PC-3 (cell line): ENCODE measurements around the gene RAI1. TPM values are rescaled to one million over a fixed set of nuclear protein-coding genes. Genes with fewer than 3 reads are reported as not detected.

Experiments
- ATAC-seq: fragments of 200-7000 bp; cut with Tn5 transposase; 2 replicates; pipeline ENCODE4 v1.9.1; 2020; ENCODE audit warnings: mild to moderate bottlenecking, moderate library complexity
- BruUV-seq: library from RNA; stranded (reverse); fragments of 400-500 nt; replicated peaks from 2 replicates; lab custom pipeline; 2021; lab: Mats Ljungman, UMichigan
- CTCF ChIA-PET: fragments of 300-600 bp; sonication (Branson Sonifier 250); formaldehyde crosslinking; loops from one replicate; lab custom pipeline; 2022; ENCODE audit warnings: antibody characterized with exemption; lab: Charles Lee
- POLR2A ChIA-PET: fragments of 300-600 bp; sonication (Branson Sonifier 250); formaldehyde crosslinking; loops from one replicate; lab custom pipeline; 2022; ENCODE audit warnings: antibody characterized with exemption; ENCODE audit not compliant: unreplicated experiment; lab: Charles Lee
- DNase-seq: peaks from one replicate; pipeline ENCODE4 v3.0.0-alpha.2; 2015
- H2AFZ ChIP-seq: fragments of 300-600 bp; sonication (generic); 2 replicates; pipeline ENCODE4 v1.6.0; 2016; ENCODE audit warnings: antibody characterized with exemption, low read length
- H3F3A ChIP-seq: fragments of 300-600 bp; sonication (generic); one replicate; pipeline ENCODE4 v1.6.0; 2017; ENCODE audit warnings: antibody characterized with exemption, low read length, control low read depth, mild to moderate bottlenecking; ENCODE audit not compliant: unreplicated experiment
- H3K27ac ChIP-seq: fragments of 300-600 bp; sonication (generic); 2 replicates; pipeline ENCODE4 v1.5.1; 2016; ENCODE audit warnings: mild to moderate bottlenecking, low read length
- H3K27me3 ChIP-seq: fragments of 300-600 bp; sonication (generic); 2 replicates; pipeline ENCODE4 v1.6.1; 2016; ENCODE audit warnings: low read length, mixed read lengths
- H3K36me3 ChIP-seq: fragments of 300-600 bp; sonication (generic); 2 replicates; pipeline ENCODE4 v1.6.1; 2016; ENCODE audit warnings: low read depth, mixed run types, low read length, mixed read lengths
- H3K4me1 ChIP-seq: fragments of 300-600 bp; sonication (generic); 2 replicates; pipeline ENCODE4 v1.5.1; 2016; ENCODE audit warnings: low read length; ENCODE audit not compliant: insufficient read depth
- H3K4me2 ChIP-seq: fragments of 300-600 bp; sonication (generic); 2 replicates; pipeline ENCODE4 v1.6.0; 2016; ENCODE audit warnings: low read length
- H3K4me3 ChIP-seq: fragments of 300-600 bp; sonication (generic); 2 replicates; pipeline ENCODE4 v1.5.1; 2016; ENCODE audit warnings: mild to moderate bottlenecking, low read length, mixed read lengths
- H3K79me2 ChIP-seq: fragments of 300-600 bp; sonication (generic); 2 replicates; pipeline ENCODE4 v1.6.1; 2017; ENCODE audit warnings: low read length, mixed read lengths
- H3K9ac ChIP-seq: fragments of 300-600 bp; sonication (generic); 2 replicates; pipeline ENCODE4 v1.6.0; 2016; ENCODE audit warnings: mild to moderate bottlenecking, low read length
- H3K9me2 ChIP-seq: fragments of 300-600 bp; sonication (generic); replicated peaks from 2 replicates; pipeline ENCODE4 v1.6.1; 2016; ENCODE audit warnings: mixed run types, low read length, mixed read lengths
- H3K9me3 ChIP-seq: fragments of 300-600 bp; sonication (generic); 2 replicates; pipeline ENCODE4 v1.6.1; 2016; ENCODE audit warnings: low read length, mixed read lengths
- H4K20me1 ChIP-seq: fragments of 300-600 bp; sonication (generic); 2 replicates; pipeline ENCODE4 v1.6.1; 2016; ENCODE audit warnings: low read length, mixed read lengths
- CTCF ChIP-seq: fragments of 300-600 bp; sonication (generic); conservative IDR thresholded peaks from 2 replicates; pipeline ENCODE4 v1.5.1; 2017; ENCODE audit warnings: antibody characterized with exemption, low read depth, mild to moderate bottlenecking, low read length
- EZH2 ChIP-seq: fragments of 300-600 bp; sonication (generic); IDR thresholded peaks from one replicate; pipeline ENCODE4 v1.6.1; 2017; ENCODE audit warnings: antibody characterized with exemption, mild to moderate bottlenecking, low read length; ENCODE audit not compliant: unreplicated experiment
- EZH2phosphoT487 ChIP-seq: fragments of 300-600 bp; sonication (generic); IDR thresholded peaks from 2 replicates; pipeline ENCODE4 v1.6.1; 2018; ENCODE audit warnings: mild to moderate bottlenecking, antibody characterized with exemption, low read length, borderline replicate concordance
- intact Hi-C: fragments of 100-400 bp; cut with micrococcal nuclease; formaldehyde crosslinking; loops from 2 replicates; pipeline ENCODE4 v1.9.0; 2023
- total RNA-seq: library from RNA; depleted of rRNA; stranded (reverse); fragments of >200 nt; gene quantifications from 2 replicates; pipeline ENCODE4 v1.2.3, GENCODE V29; 2014

RAI1 gene
- total RNA-seq, 1 experiment from 2014 or later = 33.0 TPM

- ChIA-PET CTCF (no interaction called here), POLR2A (no interaction called here)
- DNase-seq (no peak), ATAC-seq (no peak)
- TF ChIP-seq EZH2 (no peak), EZH2phosphoT487 (no peak)
- Histone ChIP-seq H3K36me3 (no peaks in the 10 kb centered on the region; the same call in 1 of the 2 replicates), H3F3A (no peaks in the 10 kb centered on the region), H3K4me3 (no peak overlapping the region), H3K9ac (no peak overlapping the region), H3K9me3 (no peaks in the 10 kb centered on the region), H3K27me3 (no peaks in the 10 kb centered on the region), H3K79me2 (no peaks in the 10 kb centered on the region), H3K27ac (no peak overlapping the region), H4K20me1 (no peaks in the 10 kb centered on the region), H3K4me2 (no peak overlapping the region), H3K9me2 (no peaks in the 10 kb centered on the region), H3K4me1 (peaks cover 4% of the 10 kb centered on the region), H2AFZ (no peak overlapping the region)
- no TSS peak for BruUV-seq
- intact Hi-C loops = no loop called here
Measured at GRCh38 chr17:17846003-17846402, 164.7 kb downstream of the RAI1 start.

- H3K4me2 ChIP-seq = no peak overlapping the region
- CTCF ChIA-PET = no interaction called here
- no peaks in the 10 kb centered on the region; the same call in 1 of the 2 replicates for H3K36me3 ChIP-seq
- H3K27me3 ChIP-seq = no peaks in the 10 kb centered on the region
- H3K27ac ChIP-seq = no peak overlapping the region
- H3K4me1 ChIP-seq = no peaks in the 10 kb centered on the region
- POLR2A ChIA-PET = no interaction called here
- no TSS peak for BruUV-seq
- no peaks in the 10 kb centered on the region for H3K79me2 ChIP-seq
- no peaks in the 10 kb centered on the region for H3F3A ChIP-seq
- no peak overlapping the region for H2AFZ ChIP-seq
- H3K9ac ChIP-seq = no peak overlapping the region
- no peaks in the 10 kb centered on the region for H3K9me3 ChIP-seq
- H3K9me2 ChIP-seq = no peaks in the 10 kb centered on the region
- DNase-seq = no peak
- intact Hi-C loops = no loop called here
- H4K20me1 ChIP-seq = no peaks in the 10 kb centered on the region
- no peak for ATAC-seq
- TF ChIP-seq EZH2phosphoT487 (no peak), EZH2 (no peak), CTCF (no peak)
- H3K4me3 ChIP-seq = no peak overlapping the region
Measured at GRCh38 chr17:17846645-17847044, 165.4 kb downstream of the RAI1 start.

GRCh38 chr17:17847118-17847689, 165.9 kb downstream of the RAI1 start:
- no peaks in the 10 kb centered on the region for H3F3A ChIP-seq
- CTCF ChIA-PET = no interaction called here
- H3K36me3 ChIP-seq = no peaks in the 10 kb centered on the region; the same call in 1 of the 2 replicates
- no peak overlapping the region for H3K4me2 ChIP-seq
- no peaks in the 10 kb centered on the region for H3K4me1 ChIP-seq
- no peak overlapping the region for H2AFZ ChIP-seq
- ATAC-seq (no peak), DNase-seq (no peak)
- no peaks in the 10 kb centered on the region for H4K20me1 ChIP-seq
- TF ChIP-seq EZH2 (no peak), CTCF (no peak)
- no peak overlapping the region for H3K4me3 ChIP-seq
- no peak overlapping the region for H3K27ac ChIP-seq
- intact Hi-C loops = no loop called here
- no peak overlapping the region for H3K9ac ChIP-seq
- H3K9me3 ChIP-seq = no peaks in the 10 kb centered on the region
- H3K9me2 ChIP-seq = no peaks in the 10 kb centered on the region
- POLR2A ChIA-PET = no interaction called here
- BruUV-seq = no TSS peak
- H3K79me2 ChIP-seq = no peaks in the 10 kb centered on the region
- no peaks in the 10 kb centered on the region for H3K27me3 ChIP-seq
